AG10803 (cell line): ENCODE data around the gene CD151.

Experiments
- DNase-seq: peaks from one replicate; pipeline ENCODE4 v3.0.0; 2010; ENCODE audit warnings: low read depth
- H3K4me3 ChIP-seq: 2 replicates; pipeline ENCODE4 v1.5.1; 2011; ENCODE audit warnings: mild to moderate bottlenecking, low read length, control low read depth
- TF ChIP-seq, protein P1 (sequence below): conservative IDR thresholded peaks from 2 replicates; pipeline ENCODE4 v1.5.1; 2011; ENCODE audit warnings: mild to moderate bottlenecking, low read length, control low read depth, inconsistent platforms

Gene CD151

DNA sequence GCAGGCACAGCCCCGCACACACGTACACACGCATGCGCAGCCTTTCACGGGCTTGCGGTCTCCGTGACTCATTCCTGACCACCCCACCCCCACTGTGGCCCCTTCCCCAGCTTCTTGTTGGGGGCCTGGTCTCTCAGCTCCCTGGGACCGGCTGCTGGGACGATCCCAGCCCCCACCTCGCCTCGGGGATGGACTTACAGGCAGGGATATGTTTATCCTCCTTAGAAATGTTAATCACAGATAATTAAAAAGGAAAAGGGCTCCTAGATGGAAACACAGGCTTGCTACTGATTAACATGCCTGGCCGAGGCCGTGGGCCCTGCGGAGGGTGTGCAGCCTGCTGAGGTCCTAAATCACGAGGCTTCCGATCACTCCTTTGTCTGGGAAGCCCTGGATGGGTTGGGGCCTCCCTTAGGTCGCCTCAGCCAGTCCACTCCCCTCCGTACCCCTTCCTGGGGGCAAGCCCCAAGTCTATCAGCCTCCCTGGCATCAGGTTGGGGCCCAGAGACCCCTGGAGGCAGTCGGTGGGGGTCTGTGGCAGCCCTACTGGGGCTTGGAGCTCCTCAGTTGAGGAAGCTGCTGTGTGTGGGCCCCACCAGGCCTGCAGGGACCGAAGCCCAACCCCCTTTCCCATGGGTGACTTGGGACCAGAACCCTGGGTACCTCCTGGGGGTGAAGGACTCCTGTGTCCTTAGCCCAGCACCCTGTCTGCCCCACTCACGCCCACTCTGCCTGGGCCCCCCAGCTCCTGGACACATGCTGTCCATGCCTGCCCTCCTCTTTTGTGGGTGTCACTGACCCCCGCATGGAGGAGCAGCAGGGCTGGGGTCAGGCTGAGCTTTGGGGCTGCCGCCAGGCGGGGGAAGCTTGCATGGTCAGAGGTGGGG is 30.5 kb downstream of the CD151 start:
- TF ChIP-seq, protein P1, sequence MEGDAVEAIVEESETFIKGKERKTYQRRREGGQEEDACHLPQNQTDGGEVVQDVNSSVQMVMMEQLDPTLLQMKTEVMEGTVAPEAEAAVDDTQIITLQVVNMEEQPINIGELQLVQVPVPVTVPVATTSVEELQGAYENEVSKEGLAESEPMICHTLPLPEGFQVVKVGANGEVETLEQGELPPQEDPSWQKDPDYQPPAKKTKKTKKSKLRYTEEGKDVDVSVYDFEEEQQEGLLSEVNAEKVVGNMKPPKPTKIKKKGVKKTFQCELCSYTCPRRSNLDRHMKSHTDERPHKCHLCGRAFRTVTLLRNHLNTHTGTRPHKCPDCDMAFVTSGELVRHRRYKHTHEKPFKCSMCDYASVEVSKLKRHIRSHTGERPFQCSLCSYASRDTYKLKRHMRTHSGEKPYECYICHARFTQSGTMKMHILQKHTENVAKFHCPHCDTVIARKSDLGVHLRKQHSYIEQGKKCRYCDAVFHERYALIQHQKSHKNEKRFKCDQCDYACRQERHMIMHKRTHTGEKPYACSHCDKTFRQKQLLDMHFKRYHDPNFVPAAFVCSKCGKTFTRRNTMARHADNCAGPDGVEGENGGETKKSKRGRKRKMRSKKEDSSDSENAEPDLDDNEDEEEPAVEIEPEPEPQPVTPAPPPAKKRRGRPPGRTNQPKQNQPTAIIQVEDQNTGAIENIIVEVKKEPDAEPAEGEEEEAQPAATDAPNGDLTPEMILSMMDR: no peak
- no peak overlapping the region for H3K4me3 ChIP-seq
- no peak for DNase-seq

DNA sequence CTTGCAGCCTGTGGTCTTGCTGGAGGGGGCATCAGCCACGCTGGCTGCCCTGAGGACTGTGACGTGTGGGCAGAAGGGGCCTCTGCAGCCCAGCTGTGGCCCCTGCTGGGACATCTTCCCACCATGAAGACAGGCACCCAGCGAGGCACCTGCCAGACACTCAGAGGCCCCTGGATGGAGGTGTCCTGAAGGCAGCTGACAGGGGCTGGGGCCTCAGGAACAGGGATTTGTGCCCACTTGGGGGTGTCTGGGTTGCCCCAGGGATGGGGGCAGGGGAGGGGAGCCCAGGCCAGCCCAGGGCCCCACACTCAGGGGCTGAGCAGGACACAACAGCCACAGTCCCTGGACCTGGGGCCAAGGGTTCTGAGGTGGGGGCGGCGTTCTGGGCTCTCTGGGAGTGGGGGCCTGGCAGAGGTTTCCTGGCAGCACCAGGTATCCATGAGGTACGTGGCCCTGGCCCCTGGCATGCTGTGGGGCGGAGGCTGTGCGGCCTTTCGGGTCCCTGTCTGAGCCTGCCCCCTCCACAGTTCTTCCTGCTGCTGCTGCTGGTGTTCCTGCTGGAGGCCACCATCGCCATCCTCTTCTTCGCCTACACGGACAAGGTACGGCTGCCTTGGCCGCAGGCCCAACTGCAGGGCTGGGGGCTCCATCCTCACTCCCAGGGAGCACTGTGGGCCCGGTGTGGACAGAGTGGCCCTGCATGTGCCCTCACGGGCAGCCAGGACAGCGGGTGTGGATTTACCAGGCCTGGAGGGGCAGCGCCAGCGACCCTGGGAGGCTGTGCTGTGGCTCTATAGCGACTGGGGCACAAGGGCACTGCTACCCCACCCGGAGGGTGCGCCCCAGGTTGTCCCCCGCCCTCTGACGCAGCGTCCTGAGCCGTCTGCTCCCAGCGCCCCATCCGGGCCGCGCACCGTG is 31.4 kb downstream of the CD151 start:
- TF ChIP-seq, protein P1: no peak

DNA sequence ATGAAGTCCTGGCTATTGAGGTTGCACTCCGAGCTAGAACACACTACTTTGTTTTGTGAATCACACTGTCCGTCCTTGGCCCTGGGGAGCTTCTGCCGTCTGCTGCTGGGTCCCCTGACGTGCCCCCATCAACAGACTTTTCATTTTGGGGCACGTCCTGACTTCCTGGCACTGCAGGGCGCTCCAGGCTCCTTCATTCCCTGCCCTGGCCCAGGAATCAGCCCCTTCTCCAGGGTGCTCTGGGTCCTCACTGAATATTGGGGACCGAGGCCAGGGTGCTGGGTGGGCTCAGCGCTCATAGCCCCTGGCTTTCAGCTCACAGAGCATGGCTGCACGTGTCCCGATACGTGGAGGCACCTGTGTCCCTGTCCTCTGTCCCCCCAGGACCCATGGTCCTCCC is 32.1 kb downstream of the CD151 start:
- TF ChIP-seq, protein P1: no peak
- no peak for DNase-seq
- no peak overlapping the region for H3K4me3 ChIP-seq

More for the DNA sequence above, 31.4 kb downstream of the CD151 start:
- H3K4me3 ChIP-seq: no peak overlapping the region
- no peak for DNase-seq

DNA sequence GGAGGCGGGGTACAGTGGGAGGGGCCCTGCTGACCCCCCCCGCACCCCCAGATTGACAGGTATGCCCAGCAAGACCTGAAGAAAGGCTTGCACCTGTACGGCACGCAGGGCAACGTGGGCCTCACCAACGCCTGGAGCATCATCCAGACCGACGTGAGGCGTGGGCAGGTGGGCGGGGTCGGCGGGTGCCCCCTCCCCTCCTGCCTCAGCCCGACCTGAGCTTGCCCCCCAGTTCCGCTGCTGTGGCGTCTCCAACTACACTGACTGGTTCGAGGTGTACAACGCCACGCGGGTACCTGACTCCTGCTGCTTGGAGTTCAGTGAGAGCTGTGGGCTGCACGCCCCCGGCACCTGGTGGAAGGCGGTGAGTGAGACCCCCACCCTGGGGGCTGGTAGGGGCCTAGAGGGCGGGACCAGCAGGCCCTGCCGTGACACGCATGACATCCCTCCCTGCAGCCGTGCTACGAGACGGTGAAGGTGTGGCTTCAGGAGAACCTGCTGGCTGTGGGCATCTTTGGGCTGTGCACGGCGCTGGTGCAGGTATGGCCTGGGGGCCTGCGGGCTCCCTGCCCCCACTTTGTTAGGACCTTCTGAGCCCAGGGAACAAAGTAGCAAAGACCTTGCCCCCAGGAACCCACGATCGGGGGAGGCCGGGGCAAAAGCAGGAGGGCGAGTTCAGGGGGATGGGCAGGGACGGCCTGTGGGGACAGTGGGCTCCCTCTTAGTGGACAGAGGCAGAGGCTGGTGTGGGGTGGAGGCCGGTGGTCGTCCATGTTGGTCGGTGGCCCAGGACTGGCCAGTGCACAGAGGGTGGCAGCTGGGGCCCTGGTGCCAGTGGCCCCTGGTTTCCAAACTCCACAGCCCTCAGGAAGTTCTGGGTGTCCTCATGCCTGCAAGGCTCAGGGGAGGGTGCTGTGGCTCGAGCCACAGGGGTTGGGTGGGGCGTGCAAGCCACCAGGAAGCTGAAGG is 33.0 kb downstream of the CD151 start:
- TF ChIP-seq, protein P1: no peak
- no peak overlapping the region for H3K4me3 ChIP-seq
- DNase-seq: no peak

DNA sequence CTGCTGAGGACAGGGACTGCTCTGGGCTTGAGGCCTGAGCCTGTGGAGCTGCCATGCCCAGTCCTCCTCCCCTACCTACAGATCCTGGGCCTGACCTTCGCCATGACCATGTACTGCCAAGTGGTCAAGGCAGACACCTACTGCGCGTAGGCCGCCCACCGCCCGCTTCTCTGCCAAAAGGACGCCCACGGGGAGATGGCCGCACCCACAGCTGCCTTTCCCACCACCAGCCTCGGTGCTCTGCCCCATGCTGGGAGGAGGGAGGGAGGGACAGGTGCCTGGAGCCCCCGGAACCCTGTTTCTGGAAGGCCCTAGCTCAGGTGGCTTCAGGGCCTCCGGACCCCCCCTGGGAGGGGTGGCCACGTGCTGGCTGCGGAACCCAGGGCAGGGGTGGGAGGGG is 33.7 kb downstream of the CD151 start:
- DNase-seq: no peak
- TF ChIP-seq, protein P1: no peak
- no peak overlapping the region for H3K4me3 ChIP-seq

DNA sequence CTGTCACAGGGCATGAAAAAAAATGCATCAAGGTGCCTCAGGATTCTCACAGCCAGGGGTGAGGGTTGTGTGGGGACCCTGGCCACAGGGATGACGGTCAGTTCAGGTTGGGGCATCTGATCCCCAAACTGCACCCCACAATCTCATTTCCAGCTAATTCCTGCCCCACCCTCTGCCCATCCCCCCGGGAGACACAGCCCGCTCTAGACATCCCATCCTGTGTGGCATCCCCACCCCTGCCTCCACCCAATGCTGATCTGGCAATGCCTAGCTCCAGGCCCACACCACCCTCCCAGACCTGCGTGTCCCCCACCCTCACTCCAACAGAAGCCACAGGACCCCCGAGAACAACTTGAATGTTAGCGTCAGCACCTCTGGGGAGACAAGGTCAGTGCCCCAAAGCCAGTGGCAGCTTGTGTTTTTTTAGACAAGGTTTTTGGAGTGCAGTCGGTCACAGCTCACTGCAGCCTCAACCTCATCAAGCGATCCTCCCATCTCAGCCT is 35.2 kb downstream of the CD151 start:
- TF ChIP-seq, protein P1: no peak
- H3K4me3 ChIP-seq: no peak overlapping the region
- DNase-seq: no peak
